K562 (cell line): ENCODE measurements around the gene FBLN7. TPM values are rescaled to one million over a fixed set of nuclear protein-coding genes. Genes with fewer than 3 reads are reported as not detected.

Experiments
- ATAC-seq: fragments of 200-7000 bp; cut with Tn5 transposase; 3 replicates; pipeline ENCODE4 v1.9.1; 2020; ENCODE audit warnings: moderate library complexity
- BruUV-seq: library from RNA; stranded (reverse); fragments of 400-500 nt; replicated peaks from 2 replicates; lab custom pipeline; 2021; lab: Mats Ljungman, UMichigan
- CTCF ChIA-PET: fragments of 300-600 bp; formaldehyde crosslinking; extraction: SDS; loops from one replicate; lab custom pipeline; 2021; ENCODE audit warnings: low intra/inter-chr PET ratio; lab: Yijun Ruan, JAX
- POLR2A ChIA-PET: fragments of 300-600, 350-650 bp; sonication (Branson Sonifier 250); formaldehyde crosslinking; extraction: SDS; loops from one replicate; lab custom pipeline; 2021; ENCODE audit warnings: antibody characterized with exemption, inconsistent platforms; lab: Yijun Ruan, JAX
- DNase-seq, 4 experiments: peaks; one replicate each; pipeline versions ENCODE4 v3.0.0 to v3.0.0-alpha.2; 2011 to 2018; ENCODE audit warnings: low spot score in 3 of 4, mixed read lengths in 3 of 4; ENCODE audit errors: extremely low read depth in 1 of 4
- FAIRE-seq: peaks from 2 replicates; lab custom pipeline; 2011; peaks lifted over from hg19 to GRCh38; lab: Jason Lieb, UNC
- H2AFZ ChIP-seq: 2 replicates; pipeline ENCODE4 v1.6.0; 2011; ENCODE audit warnings: low read depth, low read length, control low read depth, inconsistent platforms
- H3K27ac ChIP-seq: fragments of 200-600 bp; 3 replicates; pipeline ENCODE4 v1.8.0; 2011; ENCODE audit warnings: low read depth, mild to moderate bottlenecking, control low read depth, inconsistent platforms, low read length, moderate library complexity, mixed read lengths; ENCODE audit errors: extremely low read depth
- H3K27me3 ChIP-seq, 2 experiments: fragments of 300-600 bp in 1 of 2; 2 replicates in 1 of 2; 3 replicates in 1 of 2; pipeline versions ENCODE4 v1.6.0 to v1.8.0; 2011; ENCODE audit warnings: inconsistent platforms in 2 of 2, low read length in 2 of 2, mild to moderate bottlenecking in 1 of 2, mixed read lengths in 1 of 2, moderate library complexity in 1 of 2; ENCODE audit not compliant: control insufficient read depth in 2 of 2, insufficient read depth in 2 of 2
- H3K36me3 ChIP-seq: fragments of 300-600 bp; 3 replicates; pipeline ENCODE4 v1.8.0; 2011; ENCODE audit warnings: mild to moderate bottlenecking, low read length, inconsistent platforms; ENCODE audit not compliant: control insufficient read depth, insufficient read depth
- H3K4me1 ChIP-seq, 2 experiments: fragments of 200-600 bp in 1 of 2; replicated peaks in 1 of 2; 2 replicates in 1 of 2; 3 replicates in 1 of 2; pipeline versions ENCODE4 v1.5.1 to v1.8.0; 2011; ENCODE audit warnings: inconsistent platforms in 2 of 2, low read length in 2 of 2, mild to moderate bottlenecking in 1 of 2, mixed read lengths in 1 of 2, moderate library complexity in 1 of 2; ENCODE audit not compliant: control insufficient read depth in 2 of 2, insufficient read depth in 2 of 2
- H3K4me2 ChIP-seq: 2 replicates; pipeline ENCODE4 v1.6.1; 2011; ENCODE audit warnings: low read length, control low read depth, inconsistent platforms, mixed read lengths; ENCODE audit not compliant: insufficient read depth
- H3K4me3 ChIP-seq: fragments of 200-600 bp; sonication (generic), shearing (Covaris generic); 2 replicates; pipeline ENCODE4 v1.5.1; 2016; ENCODE audit warnings: control low read depth, inconsistent platforms
- H3K79me2 ChIP-seq: fragments of 200-600 bp; 3 replicates; pipeline ENCODE4 v1.8.0; 2011; ENCODE audit warnings: low read length, inconsistent platforms; ENCODE audit not compliant: control insufficient read depth, insufficient read depth
- H3K9ac ChIP-seq, 2 experiments: 2 replicates each; pipeline versions ENCODE4 v1.6.0 to v1.6.1; 2011; ENCODE audit warnings: low read depth in 2 of 2, low read length in 2 of 2, control low read depth in 1 of 2, inconsistent platforms in 1 of 2, mild to moderate bottlenecking in 1 of 2, mixed read lengths in 1 of 2; ENCODE audit not compliant: insufficient read depth in 1 of 2
- H3K9me1 ChIP-seq: one replicate; pipeline ENCODE4 v1.6.0; 2011; ENCODE audit warnings: inconsistent platforms, mild to moderate bottlenecking, low read length, moderate library complexity; ENCODE audit not compliant: control insufficient read depth, insufficient read depth
- H3K9me3 ChIP-seq: replicated peaks from 2 replicates; pipeline ENCODE4 v1.5.1; 2011; ENCODE audit warnings: low read depth, low read length, inconsistent platforms; ENCODE audit not compliant: control insufficient read depth, insufficient read depth
- H4K20me1 ChIP-seq: replicated peaks from 2 replicates; pipeline ENCODE4 v1.6.1; 2011; ENCODE audit warnings: low read length, inconsistent platforms, mixed read lengths; ENCODE audit not compliant: control insufficient read depth, insufficient read depth
- DIDO1 ChIP-seq: fragments of 450-650 bp; IDR thresholded peaks from 2 replicates; pipeline ENCODE4 v1.6.1; 2016; ENCODE audit warnings: low read depth, missing biosample characterization, missing genetic modification characterization
- MYNN ChIP-seq, 2 experiments: sonication (generic); formaldehyde crosslinking in 1 of 2; IDR thresholded peaks; 2 replicates each; pipeline versions ENCODE4 v1.5.0 to v1.6.1; 2016 to 2020; ENCODE audit warnings: antibody characterized with exemption in 1 of 2, missing genetic modification reagents in 1 of 2
- SP2 ChIP-seq: IDR thresholded peaks from 2 replicates; pipeline ENCODE4 v1.6.1; 2011; ENCODE audit warnings: mild to moderate bottlenecking, low read depth, low read length, moderate library complexity; ENCODE audit not compliant: poor library complexity, severe bottlenecking; ENCODE audit errors: extremely low read depth
- U2AF1 ChIP-seq: fragments of 200-400 bp; formaldehyde crosslinking; optimal IDR thresholded peaks from 2 replicates; pipeline ENCODE3; 2017; ENCODE audit warnings: mild to moderate bottlenecking, low read depth, low read length, moderate library complexity
- ZBTB33 ChIP-seq: sonication (generic); formaldehyde crosslinking; IDR thresholded peaks from 2 replicates; pipeline ENCODE4 v1.8.1; 2023; ENCODE audit warnings: mild to moderate bottlenecking, missing genetic modification reagents
- ZBTB43 ChIP-seq: sonication (generic); formaldehyde crosslinking; IDR thresholded peaks from 2 replicates; pipeline ENCODE4 v1.8.0; 2023; ENCODE audit warnings: mild to moderate bottlenecking, missing genetic modification reagents
- WGBS: fragments of 100-300 bp; shearing (Covaris generic); methylation state at CpG from one replicate; pipeline ENCODE4 v1.1.6; 2016; ENCODE audit warnings: low coverage, mixed read lengths; ENCODE audit not compliant: insufficient coverage; ENCODE audit errors: missing lambda C conversion rate; 5-methylcytosine and 5-hydroxymethylcytosine counted together
- in situ Hi-C: fragments of 300-500 bp; cut with MboI; formaldehyde crosslinking; loops from 4 replicates; pipeline ENCODE4 v1.15.0; 2018; ENCODE audit warnings: inconsistent platforms, mixed read lengths
- intact Hi-C: fragments of 100-400 bp; cut with micrococcal nuclease; formaldehyde crosslinking; loops from 2 replicates; pipeline ENCODE4 v1.14.2; 2022
- polyA plus RNA-seq, 8 experiments: library from polyadenylated mRNA; depleted of rRNA in 4 of 8; stranded (reverse) in 5 of 8; unstranded in 3 of 8; fragments of >200 nt; fragmentation: Nextera tagmentation in 2 of 8; fragmentation: Illumina TruSeq in 1 of 8; extraction: Ambion mirVana in 2 of 8; extraction: Trizol in 1 of 8; gene quantifications; 2 replicates each; pipeline versions ENCODE4 v1.2.1 to v1.2.3, GENCODE V29; 2011 to 2014; ENCODE audit warnings: inconsistent platforms in 1 of 8, missing spikeins in 1 of 8
- total RNA-seq, 7 experiments: library from RNA; depleted of rRNA in 6 of 7; stranded (reverse); fragments of >200 nt in 6 of 7; fragmentation: Illumina TruSeq in 2 of 7; extraction: Trizol in 2 of 7; gene quantifications; 2 replicates each; pipeline versions ENCODE4 v1.2.1 to v1.2.3, GENCODE V29; 2011 to 2021; ENCODE audit warnings: low replicate concordance in 1 of 7

Gene FBLN7
- total and polyA plus RNA-seq, 9 of the 15 experiments (the other 6 are each of a cell fraction or from before 2014, with no cell fraction given), result 0.13 TPM; not detected in 8

- in situ Hi-C loops (no loop called here), intact Hi-C loops (no loop called here)
- no peaks in the 10 kb centered on the region for H3K36me3 ChIP-seq
- ATAC-seq (no peak), FAIRE-seq (no peak), DNase-seq (no peak)
- peaks cover 0 to 25% of the 10 kb centered on the region in 2 experiments; a peak in 3 of 5 replicates for H3K4me1 ChIP-seq
- H3K9me3 ChIP-seq, result no peaks in the 10 kb centered on the region
- peak; percentile 53; the same call in 1 of the 2 replicates for TF ChIP-seq ZBTB33 (CRISPR knock-in tag)
- no peak for TF ChIP-seq DIDO1 (tag)
- no peak for TF ChIP-seq SP2
- no peak for TF ChIP-seq U2AF1
- TF ChIP-seq MYNN (IDR thresholded peaks at IDR 0.05), result peak; percentile 30; the same call in 1 of the 2 replicates
- TF ChIP-seq MYNN (CRISPR knock-in tag; IDR thresholded peaks at IDR 0.05), result no peak
- peak; percentile 78; the same call in 1 of the 2 replicates for TF ChIP-seq ZBTB43 (CRISPR knock-in tag)
- POLR2A ChIA-PET, result no interaction called here
- no peaks in the 10 kb centered on the region for H3K79me2 ChIP-seq
- H3K4me2 ChIP-seq, result no peak overlapping the region
- H3K27me3 ChIP-seq, result peaks cover 25 to 61% of the 10 kb centered on the region in 2 experiments; a peak in 4 of 5 replicates
- no peak overlapping the region for H3K27ac ChIP-seq
- no TSS peak for BruUV-seq
- H3K9ac ChIP-seq, result no peak overlapping the region
- WGBS, result 55% methylated on average over 16 of the region's 52 CpGs
- H3K9me1 ChIP-seq, result no peaks in the 10 kb centered on the region
- CTCF ChIA-PET, result no interaction called here
- H4K20me1 ChIP-seq, result no peaks in the 10 kb centered on the region
- H3K4me3 ChIP-seq, result no peak overlapping the region
- H2AFZ ChIP-seq, result no peak overlapping the region
Measured at GRCh38 chr2:112160283-112161250, 22.4 kb downstream of the FBLN7 start.
